AG04450 (cell line): Measurements from ENCODE around the gene PCDHA10. TPM values are rescaled to one million over a fixed set of nuclear protein-coding genes. Genes with fewer than 3 reads are reported as not detected.

Experiments
- CTCF ChIA-PET: fragments of 300-600, 350-600 bp; formaldehyde crosslinking; extraction: SDS; loops from one replicate; lab custom pipeline; 2022; ENCODE audit warnings: antibody characterized with exemption, inconsistent platforms; lab: Charles Lee
- POLR2A ChIA-PET: fragments of 350-600 bp; formaldehyde crosslinking; extraction: SDS; loops from one replicate; lab custom pipeline; 2021; ENCODE audit warnings: antibody characterized with exemption, inconsistent platforms; lab: Yijun Ruan, JAX
- DNase-seq: peaks from one replicate; pipeline ENCODE4 v3.0.0-alpha.2; 2011; ENCODE audit warnings: low read depth, low spot score
- H3K27ac ChIP-seq: one replicate; pipeline ENCODE4 v1.5.1; 2012; ENCODE audit warnings: low read depth, low read length, control low read depth
- H3K27me3 ChIP-seq: one replicate; pipeline ENCODE4 v1.6.0; 2012; ENCODE audit warnings: low read length; ENCODE audit not compliant: control insufficient read depth, insufficient read depth
- H3K4me3 ChIP-seq: 2 replicates; pipeline ENCODE4 v1.5.1; 2011; ENCODE audit warnings: mild to moderate bottlenecking, low read depth, low read length, control low read depth
- H3K9me3 ChIP-seq: 2 replicates; pipeline ENCODE4 v1.5.1; 2012; ENCODE audit warnings: low read length; ENCODE audit not compliant: control insufficient read depth, insufficient read depth
- CTCF ChIP-seq: IDR thresholded peaks from 2 replicates; pipeline ENCODE4 v1.5.1; 2011; ENCODE audit warnings: low read depth, low read length, control low read depth, inconsistent platforms
- polyA plus RNA-seq: library from polyadenylated mRNA; depleted of rRNA; stranded (reverse); fragments of >200 nt; gene quantifications from 2 replicates; pipeline ENCODE4 v1.2.3, GENCODE V29; 2011

PCDHA10 gene
- polyA plus RNA-seq, 1 experiment: 0.01 TPM

DNA sequence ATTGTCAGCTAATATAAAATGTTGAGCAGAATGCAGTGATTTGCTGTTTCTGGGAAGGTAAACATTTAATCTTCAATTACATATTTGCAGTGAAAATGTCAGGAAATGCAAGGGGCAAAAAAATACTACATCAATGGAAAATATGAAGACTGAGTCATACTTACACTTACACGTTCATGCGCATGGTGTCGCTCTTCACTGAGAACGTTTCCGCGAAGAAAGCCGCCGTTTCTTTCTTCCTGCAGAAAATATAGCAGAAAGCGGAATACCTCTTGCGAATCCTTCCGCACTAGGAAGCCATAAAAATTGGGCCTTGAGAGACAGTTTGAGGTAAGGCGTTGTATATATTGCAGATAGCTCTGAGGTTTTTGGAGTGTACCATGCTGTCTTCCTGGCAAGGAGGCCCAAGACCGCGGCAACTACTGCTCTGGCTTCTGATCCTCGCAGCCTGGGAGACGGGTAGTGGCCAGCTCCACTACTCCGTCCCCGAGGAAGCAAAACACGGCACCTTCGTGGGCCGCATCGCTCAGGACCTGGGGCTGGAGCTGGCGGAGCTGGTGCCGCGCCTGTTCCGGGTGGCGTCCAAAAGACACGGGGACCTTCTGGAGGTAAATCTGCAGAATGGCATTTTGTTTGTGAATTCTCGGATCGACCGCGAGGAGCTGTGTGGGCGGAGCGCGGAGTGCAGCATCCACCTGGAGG is 26.3 kb downstream of the PCDHA10 start, which contains the start of gene PCDHA13:
TSS of gene PCDHA13 (plus strand) at position 236 of the 702 bp plus-strand sequence. CDS start at position 381, 145 bp downstream.
- Histone ChIP-seq H3K27ac (no peak within 1 kb of the TSS), H3K4me3 (no peak within 1 kb of the TSS), H3K27me3 (no peaks in the 10 kb centered on the region), H3K9me3 (peaks cover 32% of the 10 kb centered on the region)
- TF ChIP-seq CTCF: no peak
- ChIA-PET POLR2A (no interaction called here), CTCF (no interaction called here)
- DNase-seq: no peak

GRCh38 chr5:140882591-140882899 is 26.8 kb downstream of the PCDHA10 start:
- TF ChIP-seq CTCF: no peak
- H3K27me3 ChIP-seq: no peaks in the 10 kb centered on the region
- ChIA-PET CTCF (no interaction called here), POLR2A (no interaction called here)
- H3K27ac ChIP-seq: no peak overlapping the region
- no peak for DNase-seq
- no peak overlapping the region for H3K4me3 ChIP-seq
- peaks cover 27% of the 10 kb centered on the region for H3K9me3 ChIP-seq

DNA sequence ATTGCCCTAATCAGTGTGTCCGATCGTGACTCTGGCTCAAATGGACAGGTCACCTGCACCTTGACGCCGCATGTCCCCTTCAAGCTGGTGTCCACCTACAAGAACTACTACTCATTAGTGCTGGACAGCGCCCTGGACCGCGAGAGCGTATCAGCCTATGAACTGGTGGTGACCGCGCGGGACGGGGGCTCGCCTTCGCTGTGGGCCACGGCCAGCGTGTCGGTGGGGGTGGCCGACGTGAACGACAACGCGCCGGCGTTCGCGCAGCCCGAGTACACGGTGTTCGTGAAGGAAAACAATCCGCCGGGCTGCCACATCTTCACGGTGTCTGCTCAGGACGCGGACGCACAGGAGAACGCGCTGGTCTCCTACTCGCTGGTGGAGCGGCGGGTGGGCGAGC is 27.7 kb downstream of the PCDHA10 start:
- H3K4me3 ChIP-seq: no peak overlapping the region
- H3K27ac ChIP-seq: no peak overlapping the region
- peaks cover 26% of the 10 kb centered on the region for H3K9me3 ChIP-seq
- no peak for DNase-seq
- POLR2A ChIA-PET: no interaction called here
- no peak for TF ChIP-seq CTCF
- CTCF ChIA-PET: no interaction called here
- H3K27me3 ChIP-seq: no peaks in the 10 kb centered on the region

- DNase-seq: no peak
- no peak overlapping the region for H3K27ac ChIP-seq
- no peaks in the 10 kb centered on the region for H3K27me3 ChIP-seq
- H3K9me3 ChIP-seq: peaks cover 26% of the 10 kb centered on the region
- ChIA-PET CTCF (interaction anchor here (0.5 kb wide), 1 partner anchor 442 kb away, joined by 4 read pairs; no protein-coding TSS in a partner anchor), POLR2A (no interaction called here)
- TF ChIP-seq CTCF: no peak
- no peak overlapping the region for H3K4me3 ChIP-seq
Measured at GRCh38 chr5:140883927-140884697, 28.4 kb downstream of the PCDHA10 start.

DNA sequence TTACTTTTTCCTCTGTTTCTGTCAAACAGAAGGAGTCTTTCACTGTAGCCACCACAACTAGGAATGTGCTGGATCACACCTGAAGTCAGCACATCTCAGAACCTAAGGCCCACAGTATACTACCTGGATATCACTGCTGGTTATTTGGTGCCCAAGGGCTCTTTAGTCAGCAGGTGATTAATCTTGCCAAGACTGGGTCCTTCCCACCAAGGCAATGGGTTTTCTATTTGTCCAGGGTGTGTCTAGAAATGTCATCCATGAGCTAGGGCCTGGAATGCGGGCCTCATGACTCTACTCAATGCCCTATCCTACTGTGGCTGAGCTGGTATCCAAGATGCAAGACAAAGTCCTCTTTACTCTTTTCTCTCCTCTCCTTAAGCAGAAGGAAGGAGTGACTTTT is 60.6 kb downstream of the PCDHA10 start:
- Histone ChIP-seq H3K9me3 (peaks cover 14% of the 10 kb centered on the region), H3K27ac (no peak overlapping the region), H3K4me3 (no peak overlapping the region), H3K27me3 (no peaks in the 10 kb centered on the region)
- ChIA-PET POLR2A (interaction anchor here (0.6 kb wide), 1 partner anchor 213 kb away, joined by 4 read pairs; no protein-coding TSS in a partner anchor), CTCF (no interaction called here)
- no peak for DNase-seq
- no peak for TF ChIP-seq CTCF
